ENCODE results near the gene CXorf58. TPM values are rescaled to one million over a fixed set of nuclear protein-coding genes. Genes with fewer than 3 reads are reported as not detected.
"Not testable (repeated sequence)": the region's sequence is repeated elsewhere in the genome, so short reads cannot be mapped to it uniquely, and the experiment has no call there.

CXorf58 gene
- total RNA-seq (not detected), total RNA-seq (0 to 0.27 (median 0.06) reads per million in 29 experiments)
- total RNA-seq (2013) = 0.15 TPM

GRCh38 chrX:23907498-23908218 is at the start of gene CXorf58, which contains the start of gene APOO:
CXorf58 (plus strand) TSS chrX:23908006; CDS start chrX:23910303, 2,297 bp downstream.
APOO (minus strand) TSS chrX:23907938; CDS start chrX:23907702, 236 bp downstream.
- no peaks in the 10 kb centered on the region for H3K9me3 ChIP-seq
- peak within 1 kb of the TSS; percentile 92 for H3K27ac ChIP-seq (ENCODE audit: low read length)
- H3K36me3 Mint-ChIP-seq = no peaks in the 10 kb centered on the region
- DNase-seq (peak; percentile 76 to 94 (median 89)), ATAC-seq (replicated peaks in 1 of 4) (peak; percentile 93 to 96 (median 95))
- ChIA-PET CTCF (interaction anchor here (0.7 to 3.8 kb wide), 5 partner anchors 83 to 264 kb away, joined by 3 to 33 read pairs (median 5); partner anchors contain the start of genes EIF2S3 (in 1 of the 2) and SAT1 (in 1 of the 2)), POLR2A (interaction anchor here in 1 of 2 donors (0.6 to 1.9 kb wide), 4 partner anchors 110 to 1772 kb away, joined by 3 to 17 read pairs (median 4); no protein-coding TSS in a partner anchor)
- H3K36me3 ChIP-seq (ENCODE audit: control insufficient read depth in 2 of 2, extremely low read depth in 1 of 2, insufficient read depth in 1 of 2, low read length in 1 of 2) = no peaks in the 10 kb centered on the region
- no peaks in the 10 kb centered on the region for H3K27me3 ChIP-seq (replicated peaks in 1 of 2; ENCODE audit: control insufficient read depth in 2 of 2, extremely low read depth in 1 of 2, insufficient read depth in 2 of 2, low read length in 1 of 2)
- WGBS (ENCODE audit: insufficient coverage) = under 1% methylated on average over 39 of the region's 81 CpGs
- peaks cover 7 to 16% (median 14%) of the 10 kb centered on the region in 3 donors for H3K4me1 Mint-ChIP-seq
- no peaks in the 10 kb centered on the region for H3K9me3 Mint-ChIP-seq
- peak within 1 kb of the TSS; percentile 89 to 90 for H3K27ac Mint-ChIP-seq
- H3K4me1 ChIP-seq (ENCODE audit: control insufficient read depth in 1 of 2, extremely low read depth in 1 of 2, insufficient read depth in 2 of 2, low read length in 2 of 2) = peaks cover 4 to 10% of the 10 kb centered on the region in 2 experiments
- H3K4me3 Mint-ChIP-seq = peak within 1 kb of the TSS; percentile 78 to 82 (median 79)
- peak within 1 kb of the TSS; percentile 49 to 61 for H3K4me3 ChIP-seq (ENCODE audit: control insufficient read depth in 1 of 2, extremely low read depth in 1 of 2, low read length in 1 of 2)
- peaks cover 0 to 4% of the 10 kb centered on the region in 2 donors for H3K27me3 Mint-ChIP-seq

GRCh38 chrX:23859238-23859637 is 48.6 kb upstream of the CXorf58 start:
- peaks cover 0 to 20% (median 5%) of the 10 kb centered on the region in 3 donors for H3K4me1 Mint-ChIP-seq
- H3K4me3 ChIP-seq (ENCODE audit: control insufficient read depth in 1 of 2, extremely low read depth in 1 of 2, low read length in 1 of 2); H3K27ac ChIP-seq (ENCODE audit: low read length); H3K9me3 Mint-ChIP-seq; H3K9me3 ChIP-seq; POLR2A ChIA-PET; ATAC-seq (replicated peaks in 1 of 4); H3K27me3 Mint-ChIP-seq; H3K4me1 ChIP-seq (ENCODE audit: control insufficient read depth in 1 of 2, extremely low read depth in 1 of 2, insufficient read depth in 2 of 2, low read length in 2 of 2); H3K27ac Mint-ChIP-seq; CTCF ChIA-PET; H3K36me3 Mint-ChIP-seq; H3K4me3 Mint-ChIP-seq; H3K27me3 ChIP-seq (replicated peaks in 1 of 2; ENCODE audit: control insufficient read depth in 2 of 2, extremely low read depth in 1 of 2, insufficient read depth in 2 of 2, low read length in 1 of 2); H3K36me3 ChIP-seq (ENCODE audit: control insufficient read depth in 2 of 2, extremely low read depth in 1 of 2, insufficient read depth in 1 of 2, low read length in 1 of 2); DNase-seq: not testable (repeated sequence)
- WGBS (ENCODE audit: insufficient coverage) = no CpG with 5 or more reads among the region's 7 CpGs

- no peak overlapping the region for H3K4me3 ChIP-seq (ENCODE audit: control insufficient read depth in 1 of 2, extremely low read depth in 1 of 2, low read length in 1 of 2)
- no peaks in the 10 kb centered on the region for H3K4me1 ChIP-seq (ENCODE audit: control insufficient read depth in 1 of 2, extremely low read depth in 1 of 2, insufficient read depth in 2 of 2, low read length in 2 of 2)
- H3K27me3 ChIP-seq (replicated peaks in 1 of 2; ENCODE audit: control insufficient read depth in 2 of 2, extremely low read depth in 1 of 2, insufficient read depth in 2 of 2, low read length in 1 of 2) = no peaks in the 10 kb centered on the region
- no peak for ATAC-seq (replicated peaks in 1 of 4)
- DNase-seq = peak in 1 of 35 experiments; percentile 4
- peaks cover 0 to 20% (median 5%) of the 10 kb centered on the region in 3 donors for H3K4me1 Mint-ChIP-seq
- no peaks in the 10 kb centered on the region for H3K27me3 Mint-ChIP-seq
- ChIA-PET CTCF (no interaction called here), POLR2A (no interaction called here)
- H3K27ac Mint-ChIP-seq = peak overlapping the region in 1 of 2 donors; percentile 39
- H3K36me3 ChIP-seq (ENCODE audit: control insufficient read depth in 2 of 2, extremely low read depth in 1 of 2, insufficient read depth in 1 of 2, low read length in 1 of 2) = peaks cover 0 to 4% of the 10 kb centered on the region in 2 donors
- H3K36me3 Mint-ChIP-seq = peaks cover 6% of the 10 kb centered on the region
- no CpG with 5 or more reads among the region's 6 CpGs for WGBS (ENCODE audit: insufficient coverage)
- no peak overlapping the region for H3K27ac ChIP-seq (ENCODE audit: low read length)
- H3K4me3 Mint-ChIP-seq = no peak overlapping the region
- H3K9me3 Mint-ChIP-seq = no peaks in the 10 kb centered on the region
- no peaks in the 10 kb centered on the region for H3K9me3 ChIP-seq
These were observed 46.5 kb upstream of the CXorf58 start for GRCh38 chrX:23861215-23861896.

- H3K36me3 ChIP-seq (ENCODE audit: control insufficient read depth in 2 of 2, extremely low read depth in 1 of 2, insufficient read depth in 1 of 2, low read length in 1 of 2); H3K36me3 Mint-ChIP-seq; DNase-seq; H3K9me3 ChIP-seq; H3K4me1 ChIP-seq (ENCODE audit: control insufficient read depth in 1 of 2, extremely low read depth in 1 of 2, insufficient read depth in 2 of 2, low read length in 2 of 2); H3K27ac ChIP-seq (ENCODE audit: low read length); H3K27me3 Mint-ChIP-seq; H3K27me3 ChIP-seq (replicated peaks in 1 of 2; ENCODE audit: control insufficient read depth in 2 of 2, extremely low read depth in 1 of 2, insufficient read depth in 2 of 2, low read length in 1 of 2); POLR2A ChIA-PET; H3K4me3 ChIP-seq (ENCODE audit: control insufficient read depth in 1 of 2, extremely low read depth in 1 of 2, low read length in 1 of 2); H3K9me3 Mint-ChIP-seq; H3K4me3 Mint-ChIP-seq; CTCF ChIA-PET; ATAC-seq (replicated peaks in 1 of 4): not testable (repeated sequence)
- Mint-ChIP-seq H3K27ac (peak overlapping the region in 1 of 2 donors; percentile 39), H3K4me1 (peaks cover 0 to 20% (median 5%) of the 10 kb centered on the region in 3 donors)
- no CpG with 5 or more reads among the region's 2 CpGs for WGBS (ENCODE audit: insufficient coverage)
These were observed 45.9 kb upstream of the CXorf58 start for GRCh38 chrX:23861952-23862351.

- ATAC-seq (replicated peaks in 1 of 4) (no peak), DNase-seq (no peak)
- H3K4me3 Mint-ChIP-seq = no peak overlapping the region
- no peaks in the 10 kb centered on the region for H3K9me3 Mint-ChIP-seq
- peaks cover 0 to 4% of the 10 kb centered on the region in 2 donors for H3K36me3 ChIP-seq (ENCODE audit: control insufficient read depth in 2 of 2, extremely low read depth in 1 of 2, insufficient read depth in 1 of 2, low read length in 1 of 2)
- no peaks in the 10 kb centered on the region for H3K9me3 ChIP-seq
- no peak overlapping the region for H3K27ac ChIP-seq (ENCODE audit: low read length)
- CTCF ChIA-PET = no interaction called here
- H3K36me3 Mint-ChIP-seq = peaks cover 3% of the 10 kb centered on the region
- no peaks in the 10 kb centered on the region for H3K27me3 Mint-ChIP-seq
- no peak overlapping the region for H3K4me3 ChIP-seq (ENCODE audit: control insufficient read depth in 1 of 2, extremely low read depth in 1 of 2, low read length in 1 of 2)
- H3K27ac Mint-ChIP-seq = no peak overlapping the region
- POLR2A ChIA-PET = no interaction called here
- H3K4me1 Mint-ChIP-seq = peaks cover 0 to 19% (median 5%) of the 10 kb centered on the region in 3 donors
- H3K4me1 ChIP-seq (ENCODE audit: control insufficient read depth in 1 of 2, extremely low read depth in 1 of 2, insufficient read depth in 2 of 2, low read length in 2 of 2) = no peaks in the 10 kb centered on the region
- H3K27me3 ChIP-seq (replicated peaks in 1 of 2; ENCODE audit: control insufficient read depth in 2 of 2, extremely low read depth in 1 of 2, insufficient read depth in 2 of 2, low read length in 1 of 2) = no peaks in the 10 kb centered on the region
- 80% methylated on average over 2 of the region's 5 CpGs for WGBS (ENCODE audit: insufficient coverage)
These were observed 43.0 kb upstream of the CXorf58 start for GRCh38 chrX:23864742-23865326.

- Histone ChIP-seq H3K9me3 (no peaks in the 10 kb centered on the region), H3K27ac (ENCODE audit: low read length) (no peak overlapping the region), H3K4me3 (ENCODE audit: control insufficient read depth in 1 of 2, extremely low read depth in 1 of 2, low read length in 1 of 2) (no peak overlapping the region), H3K4me1 (ENCODE audit: control insufficient read depth in 1 of 2, extremely low read depth in 1 of 2, insufficient read depth in 2 of 2, low read length in 2 of 2) (no peaks in the 10 kb centered on the region), H3K36me3 (ENCODE audit: control insufficient read depth in 2 of 2, extremely low read depth in 1 of 2, insufficient read depth in 1 of 2, low read length in 1 of 2) (peaks cover 0 to 4% of the 10 kb centered on the region in 2 donors), H3K27me3 (replicated peaks in 1 of 2; ENCODE audit: control insufficient read depth in 2 of 2, extremely low read depth in 1 of 2, insufficient read depth in 2 of 2, low read length in 1 of 2) (no peaks in the 10 kb centered on the region)
- H3K36me3 Mint-ChIP-seq = peaks cover 7% of the 10 kb centered on the region
- no peaks in the 10 kb centered on the region for H3K4me1 Mint-ChIP-seq
- no CpG with 5 or more reads among the region's 2 CpGs for WGBS (ENCODE audit: insufficient coverage)
- no peak overlapping the region for H3K27ac Mint-ChIP-seq
- ChIA-PET POLR2A (no interaction called here), CTCF (no interaction called here)
- no peaks in the 10 kb centered on the region for H3K9me3 Mint-ChIP-seq
- H3K27me3 Mint-ChIP-seq = no peaks in the 10 kb centered on the region
- no peak for ATAC-seq (replicated peaks in 1 of 4)
- no peak for DNase-seq
- no peak overlapping the region for H3K4me3 Mint-ChIP-seq
These were observed 37.8 kb upstream of the CXorf58 start for GRCh38 chrX:23870041-23870440.
